RWPE2 (cell line): ENCODE results near the gene EEF1A2.

Source experiments
- ATAC-seq: fragments of 200-7000 bp; cut with Tn5 transposase; 3 replicates; pipeline ENCODE4 v1.9.1; 2021; ENCODE audit warnings: low read depth
- DNase-seq: peaks from one replicate; pipeline ENCODE4 v3.0.0-alpha.2; 2020; ENCODE audit warnings: low spot score
- H3K27ac ChIP-seq: fragments of 450-650 bp; 2 replicates; pipeline ENCODE4 v1.5.1; 2017; ENCODE audit warnings: mild to moderate bottlenecking; ENCODE audit not compliant: poor library complexity, severe bottlenecking
- H3K27me3 ChIP-seq: fragments of 250-450 bp; sonication (Bioruptor Pico); 2 replicates; pipeline ENCODE4 v1.5.1; 2021; ENCODE audit warnings: mild to moderate bottlenecking, moderate library complexity; ENCODE audit not compliant: insufficient read depth, poor library complexity, severe bottlenecking
- H3K36me3 ChIP-seq: fragments of 250-450 bp; sonication (Bioruptor Pico); 2 replicates; pipeline ENCODE4 v1.5.1; 2020; ENCODE audit warnings: low read depth, mild to moderate bottlenecking, moderate library complexity
- H3K4me1 ChIP-seq: fragments of 250-450 bp; sonication (Bioruptor Pico); 2 replicates; pipeline ENCODE4 v1.5.1; 2021; ENCODE audit warnings: mild to moderate bottlenecking, moderate library complexity; ENCODE audit not compliant: insufficient read depth, poor library complexity, severe bottlenecking
- H3K4me3 ChIP-seq: fragments of 250-450 bp; sonication (Bioruptor Pico); 2 replicates; pipeline ENCODE4 v1.5.1; 2021; ENCODE audit warnings: mild to moderate bottlenecking, moderate library complexity; ENCODE audit not compliant: severe bottlenecking
- H3K9me3 ChIP-seq: fragments of 250-450 bp; sonication (Bioruptor Pico); 2 replicates; pipeline ENCODE4 v1.5.1; 2021; ENCODE audit warnings: mild to moderate bottlenecking, moderate library complexity; ENCODE audit not compliant: severe bottlenecking
- CTCF ChIP-seq: fragments of 450-650 bp; IDR thresholded peaks from one replicate; pipeline ENCODE4 v1.5.1; 2017; ENCODE audit warnings: mild to moderate bottlenecking, moderate library complexity; ENCODE audit not compliant: poor library complexity, severe bottlenecking

Gene EEF1A2

GRCh38 chr20:63469713-63470101 is 29.2 kb downstream of the EEF1A2 start:
- H3K4me1 ChIP-seq: no peaks in the 10 kb centered on the region
- H3K27ac ChIP-seq: no peak overlapping the region
- ATAC-seq (no peak), DNase-seq (peak; percentile 88)
- TF ChIP-seq CTCF: no peak
- H3K36me3 ChIP-seq: no peaks in the 10 kb centered on the region
- H3K27me3 ChIP-seq: peaks cover 94% of the 10 kb centered on the region
- no peaks in the 10 kb centered on the region for H3K9me3 ChIP-seq
- no peak overlapping the region for H3K4me3 ChIP-seq

- H3K27me3 ChIP-seq: peaks cover 94% of the 10 kb centered on the region
- H3K27ac ChIP-seq: no peak overlapping the region
These were observed 29.7 kb downstream of the EEF1A2 start for GRCh38 chr20:63469019-63469712.

GRCh38 chr20:63468421-63468820 is 30.5 kb downstream of the EEF1A2 start:
- H3K27me3 ChIP-seq: peaks cover 94% of the 10 kb centered on the region
- H3K36me3 ChIP-seq: no peaks in the 10 kb centered on the region
- DNase-seq (peak; percentile 85), ATAC-seq (no peak)
- H3K9me3 ChIP-seq: no peaks in the 10 kb centered on the region
- H3K4me1 ChIP-seq: no peaks in the 10 kb centered on the region
- no peak overlapping the region for H3K27ac ChIP-seq
- TF ChIP-seq CTCF: no peak
- no peak overlapping the region for H3K4me3 ChIP-seq

More at GRCh38 chr20:63469019-63469712, 29.7 kb downstream of the EEF1A2 start:
- Histone ChIP-seq H3K9me3 (no peaks in the 10 kb centered on the region), H3K4me1 (no peaks in the 10 kb centered on the region), H3K36me3 (no peaks in the 10 kb centered on the region), H3K4me3 (no peak overlapping the region)
- TF ChIP-seq CTCF: no peak
- DNase-seq (peak; percentile 86), ATAC-seq (no peak)

- Histone ChIP-seq H3K27ac (no peak overlapping the region), H3K4me1 (no peaks in the 10 kb centered on the region), H3K4me3 (no peak overlapping the region), H3K27me3 (peaks cover 98% of the 10 kb centered on the region), H3K36me3 (no peaks in the 10 kb centered on the region), H3K9me3 (no peaks in the 10 kb centered on the region)
- no peak for ATAC-seq
- no peak for TF ChIP-seq CTCF
- DNase-seq: no peak
These were observed 31.4 kb downstream of the EEF1A2 start for GRCh38 chr20:63467294-63468083.
